GM21423 (cell line): ENCODE results near the gene PDK4.
A peak's percentile ranks its signal among the peaks of the same experiment; 100 is the strongest.

Experiments used
- ATAC-seq: cut with Tn5 transposase; IDR thresholded peaks from one replicate; pipeline ENCODE4 v1.9.1; 2021; ENCODE audit warnings: mild to moderate bottlenecking, moderate library complexity; ENCODE audit not compliant: unreplicated experiment

Gene PDK4

GRCh38 chr7:95596198-95597063 is at the start of gene PDK4:
PDK4 (minus strand) TSS chr7:95596516; CDS start chr7:95596293, 223 bp downstream.
- no peak for ATAC-seq

DNA sequence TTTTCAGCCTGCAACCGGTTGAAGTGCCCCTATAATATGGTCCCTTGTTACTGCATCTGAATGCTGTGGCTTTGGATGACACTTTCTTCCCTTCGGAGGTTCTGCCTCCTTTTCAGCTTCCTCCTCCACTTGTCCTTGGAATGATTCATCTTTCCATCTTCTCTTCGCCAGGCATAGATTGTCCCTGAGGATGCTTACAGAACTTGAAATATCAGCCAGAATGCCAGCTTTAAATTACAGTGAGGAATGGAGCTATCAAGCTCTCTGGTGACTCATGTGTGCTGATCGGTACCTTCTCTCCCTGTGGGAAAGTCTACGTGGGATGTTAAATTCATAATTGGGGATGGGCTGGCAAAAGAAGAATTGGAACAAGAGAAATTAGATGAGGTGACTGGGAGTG is 45.9 kb upstream of the PDK4 start:
- ATAC-seq = no peak

DNA sequence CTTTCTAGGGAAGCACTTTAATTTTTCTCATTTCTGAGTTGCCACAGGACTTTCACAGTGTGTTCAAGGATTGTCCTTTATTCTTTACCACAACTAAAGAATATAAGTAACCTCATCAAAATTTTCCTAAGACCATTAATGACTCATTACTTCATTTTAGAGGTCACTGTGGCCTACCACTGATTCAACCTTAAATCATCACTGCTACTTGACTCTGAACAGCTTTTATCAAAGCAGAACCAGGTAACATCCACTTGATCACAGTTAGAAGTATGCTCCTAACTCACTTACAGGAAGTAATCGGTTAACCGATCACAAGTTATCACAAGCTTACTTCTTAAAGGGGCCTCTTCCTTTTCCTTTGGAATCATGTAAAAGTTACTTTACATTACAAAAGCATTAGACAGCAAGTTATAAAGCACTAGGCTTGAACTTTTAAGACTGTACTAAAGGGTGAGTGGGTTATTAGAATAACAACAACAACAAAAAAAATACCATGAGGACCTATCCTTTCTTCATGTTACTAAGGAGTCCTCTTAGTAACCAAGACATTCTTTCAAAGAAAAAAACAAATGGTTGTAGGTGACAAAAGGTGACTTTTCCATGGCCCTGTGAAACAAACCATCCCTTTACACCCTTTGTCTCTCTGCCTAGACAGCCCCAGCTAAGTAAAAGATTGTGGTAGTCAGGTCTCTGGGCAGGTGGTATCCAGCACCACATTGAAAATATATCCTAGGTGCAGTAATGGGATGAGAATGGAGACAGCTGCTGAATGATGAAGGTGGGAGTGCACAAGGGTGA is 40.0 kb upstream of the PDK4 start:
- peak; percentile 45 for ATAC-seq

GRCh38 chr7:95632609-95633008 is 36.3 kb upstream of the PDK4 start:
- ATAC-seq = no peak

DNA sequence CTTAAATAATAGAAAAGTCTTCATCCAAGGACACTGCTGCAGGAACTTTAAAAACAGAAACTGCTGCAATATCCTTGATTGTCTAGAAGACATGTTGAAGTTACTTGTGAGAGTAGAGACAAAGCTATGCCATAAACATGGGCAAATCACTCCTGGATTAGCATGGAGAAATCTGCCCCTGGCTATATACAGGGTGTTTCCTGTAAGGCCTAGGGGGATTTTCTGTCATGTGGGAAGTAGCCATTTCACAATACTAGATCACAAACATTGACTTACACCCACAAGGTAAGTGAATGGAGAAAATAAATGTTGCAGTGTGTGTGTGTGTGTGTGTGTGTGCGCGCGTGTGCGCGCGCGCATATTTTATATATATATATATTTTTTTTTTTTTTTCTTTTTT is 35.2 kb upstream of the PDK4 start:
- ATAC-seq = no peak

GRCh38 chr7:95630702-95631458 is 34.6 kb upstream of the PDK4 start:
- no peak for ATAC-seq

DNA sequence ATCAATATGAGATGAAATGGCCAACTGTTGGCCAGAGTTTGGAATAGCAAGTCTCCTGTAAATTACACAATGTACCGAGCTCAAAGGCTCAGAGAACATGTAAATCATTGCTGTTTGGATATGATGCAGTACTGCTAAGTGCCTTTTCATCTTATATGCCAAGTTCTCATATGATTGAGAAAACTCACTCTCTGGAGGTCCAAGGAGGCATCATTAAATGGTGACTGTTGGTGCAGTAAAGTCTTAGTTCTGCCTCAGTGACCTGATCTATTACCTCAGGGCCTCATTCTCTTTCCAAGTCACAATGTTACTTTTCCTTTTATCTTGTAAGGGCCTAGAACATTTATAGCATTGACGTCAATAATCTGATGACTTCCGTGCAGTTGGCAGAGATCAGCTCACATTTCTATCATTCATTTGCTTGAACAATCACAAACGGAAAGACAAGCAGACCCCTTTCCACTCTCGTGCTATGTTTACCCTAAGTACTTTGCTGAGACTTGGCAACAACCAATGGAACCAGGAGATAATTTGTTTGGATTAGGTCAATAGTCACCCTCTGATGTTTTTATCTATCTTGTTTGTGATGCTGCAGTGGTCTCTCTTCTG is 32.6 kb upstream of the PDK4 start:
- no peak for ATAC-seq

DNA sequence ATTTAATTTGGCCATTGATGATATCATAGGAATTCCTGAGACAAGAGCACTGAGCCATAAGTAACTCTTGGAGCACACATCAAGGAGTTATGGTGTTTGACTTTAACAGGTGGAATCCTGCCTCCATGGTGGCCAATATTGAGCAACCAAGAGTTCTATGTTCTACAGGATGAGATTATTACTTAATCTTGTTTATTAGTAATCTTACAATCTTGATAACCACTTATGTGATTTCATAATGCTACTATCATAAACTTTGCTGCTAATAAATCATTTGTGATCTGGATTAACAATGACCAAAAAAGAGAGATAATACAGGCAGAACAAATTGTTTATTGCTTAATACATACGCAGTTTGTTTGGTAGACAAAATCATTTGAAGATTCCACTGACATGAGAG is 27.5 kb upstream of the PDK4 start:
- ATAC-seq = no peak

GRCh38 chr7:95622859-95623258 is 26.5 kb upstream of the PDK4 start:
- ATAC-seq = no peak

GRCh38 chr7:95622001-95622549 is 25.8 kb upstream of the PDK4 start:
- ATAC-seq = no peak

DNA sequence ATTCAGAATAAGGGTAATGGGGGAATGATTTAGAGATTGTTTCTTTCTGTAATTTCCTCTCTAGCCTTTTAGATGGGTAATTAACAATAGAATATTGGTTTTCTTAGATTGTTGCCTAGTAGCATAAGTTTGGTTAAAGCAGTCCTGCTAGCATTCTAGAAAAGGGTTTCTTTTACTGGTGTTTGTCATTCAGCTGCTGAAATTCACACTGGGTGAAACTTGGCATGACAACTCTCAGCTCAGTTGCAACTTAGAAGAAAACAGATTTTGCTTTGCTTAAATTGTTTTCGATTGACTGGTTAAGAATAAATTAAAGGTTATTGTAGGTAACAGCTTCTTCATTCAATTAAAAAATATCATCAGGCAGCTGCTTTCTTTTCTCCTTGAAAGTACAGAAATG is 25.1 kb upstream of the PDK4 start:
- no peak for ATAC-seq

GRCh38 chr7:95620631-95621030 is 24.3 kb upstream of the PDK4 start:
- ATAC-seq = no peak

- ATAC-seq = no peak
These were observed 23.6 kb upstream of the PDK4 start for GRCh38 chr7:95619921-95620320.

DNA sequence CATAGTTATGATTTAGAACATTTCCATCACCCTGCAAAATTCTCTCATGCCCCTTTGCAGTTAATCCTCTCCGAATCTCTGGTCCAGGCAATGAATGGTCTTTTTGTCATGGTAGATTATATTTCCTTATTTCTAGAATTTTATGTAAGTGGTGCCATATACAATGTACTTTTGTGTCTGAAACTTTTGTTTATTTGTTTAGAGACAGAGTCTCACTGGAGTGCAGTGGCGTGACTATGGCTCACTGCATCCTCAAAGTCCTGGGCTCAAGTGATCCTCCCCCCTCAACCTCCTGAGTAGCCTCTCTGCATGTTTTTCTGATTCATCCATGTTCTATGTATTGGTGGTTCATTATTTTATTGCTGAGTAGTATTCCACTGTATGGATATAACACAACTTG is 23.2 kb upstream of the PDK4 start:
- ATAC-seq = no peak

GRCh38 chr7:95614442-95614940 is 18.2 kb upstream of the PDK4 start:
- no peak for ATAC-seq

DNA sequence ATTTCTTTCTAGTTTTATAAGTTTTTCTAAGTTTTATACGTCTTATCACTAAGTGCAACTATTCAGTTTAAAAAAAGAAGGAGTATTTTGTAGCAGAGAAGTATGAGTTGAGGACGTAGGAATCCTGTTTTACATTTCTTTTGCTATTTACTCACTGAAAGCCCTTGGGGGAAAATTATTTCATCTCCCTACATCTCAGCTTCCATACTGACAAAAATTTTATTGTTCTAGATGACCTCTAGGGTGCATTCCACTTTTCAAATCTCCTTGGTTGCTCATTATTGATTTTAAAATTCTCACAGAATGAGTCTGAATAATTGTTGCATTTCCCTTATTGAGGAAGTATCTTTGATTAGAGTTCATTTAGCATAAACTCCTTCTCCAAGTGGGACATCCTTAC is 14.9 kb upstream of the PDK4 start:
- no peak for ATAC-seq

- no peak for ATAC-seq
These were observed 13.1 kb upstream of the PDK4 start for GRCh38 chr7:95609277-95609971.

DNA sequence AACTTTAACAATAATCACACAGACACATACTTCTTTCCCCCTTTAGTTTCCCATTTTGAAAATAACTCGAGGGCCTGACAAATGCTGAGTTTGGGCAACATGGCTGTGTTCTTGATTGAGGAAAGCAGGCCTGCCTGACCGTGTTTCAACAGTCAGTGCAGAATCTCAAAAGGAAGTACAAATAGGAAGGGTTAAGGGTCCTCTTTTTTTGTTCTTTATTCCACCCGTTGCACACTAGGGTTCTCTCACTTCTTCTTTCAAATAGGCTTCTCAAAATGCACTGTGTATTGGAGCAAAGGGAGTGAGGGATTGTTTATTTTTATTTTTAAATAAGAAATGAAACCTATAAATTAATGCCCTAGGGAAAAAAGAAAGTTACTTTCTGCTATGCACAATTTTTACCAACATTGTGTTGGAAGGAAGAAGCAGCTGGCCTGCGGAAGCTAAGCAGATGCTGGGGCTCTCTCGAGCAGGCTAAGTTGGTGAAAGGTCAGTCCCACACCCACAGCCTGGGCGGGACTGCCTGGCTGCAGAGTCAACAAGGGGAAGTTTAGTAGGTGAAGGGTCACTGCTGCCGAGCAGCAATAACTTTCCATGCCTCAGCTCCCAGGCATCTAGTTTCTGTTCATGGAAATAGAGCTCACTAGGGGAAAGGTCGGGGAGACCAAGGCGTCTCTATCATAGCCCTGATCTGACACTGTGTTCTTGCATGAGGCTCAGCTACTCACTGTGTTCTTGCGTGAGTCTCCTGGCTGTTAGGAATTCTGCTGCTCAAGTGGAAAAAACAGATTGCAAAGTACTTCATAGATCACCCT is 12.2 kb upstream of the PDK4 start:
- peak; percentile 98 for ATAC-seq

GRCh38 chr7:95607561-95607960 is 11.2 kb upstream of the PDK4 start:
- no peak for ATAC-seq
